ENCODE results near the gene PTPRA. TPM values are rescaled to one million over a fixed set of nuclear protein-coding genes. Genes with fewer than 3 reads are reported as not detected.

The PTPRA gene
- total RNA-seq, 4 donors from 2014 or later: 55.0 to 78.0 (median 68.2) TPM

- ATAC-seq (ENCODE audit: low FRiP score): no peak
- TF ChIP-seq CTCF (IDR thresholded peaks at IDR 0.05): no peak
- no peak for DNase-seq (ENCODE audit: low spot score)
Observed at GRCh38 chr20:2849529-2849928, 23.8 kb upstream of the PTPRA start.

GRCh38 chr20:2851086-2851485 is 22.2 kb upstream of the PTPRA start:
- ATAC-seq (ENCODE audit: low FRiP score) (no peak), DNase-seq (ENCODE audit: low spot score) (no peak)
- TF ChIP-seq CTCF (IDR thresholded peaks at IDR 0.05): no peak

GRCh38 chr20:2858591-2858990 is 14.7 kb upstream of the PTPRA start:
- ATAC-seq (ENCODE audit: low FRiP score) (no peak), DNase-seq (ENCODE audit: low spot score) (no peak)
- TF ChIP-seq CTCF (IDR thresholded peaks at IDR 0.05): no peak

- ATAC-seq (ENCODE audit: low FRiP score) (no peak), DNase-seq (ENCODE audit: low spot score) (no peak)
- TF ChIP-seq CTCF (IDR thresholded peaks at IDR 0.05): no peak
Observed at GRCh38 chr20:2859330-2860121, 13.8 kb upstream of the PTPRA start.

GRCh38 chr20:2864626-2865025 is 8.7 kb upstream of the PTPRA start:
- DNase-seq (ENCODE audit: low spot score) (no peak), ATAC-seq (ENCODE audit: low FRiP score) (no peak)
- TF ChIP-seq CTCF (IDR thresholded peaks at IDR 0.05): no peak

GRCh38 chr20:2865101-2865500 is 8.2 kb upstream of the PTPRA start:
- TF ChIP-seq CTCF (IDR thresholded peaks at IDR 0.05): no peak

GRCh38 chr20:2865630-2866029 is 7.7 kb upstream of the PTPRA start:
- no peak for DNase-seq (ENCODE audit: low spot score)
- no peak for ATAC-seq (ENCODE audit: low FRiP score)
- no peak for TF ChIP-seq CTCF (IDR thresholded peaks at IDR 0.05)

More at GRCh38 chr20:2865101-2865500, 8.2 kb upstream of the PTPRA start:
- DNase-seq (ENCODE audit: low spot score): no peak
- no peak for ATAC-seq (ENCODE audit: low FRiP score)
